ENCODE results near the gene FLYWCH2.
"Not testable (repeated sequence)": the region's sequence is repeated elsewhere in the genome, so short reads cannot be mapped to it uniquely, and the experiment has no call there.

- TF ChIP-seq, protein P1, sequence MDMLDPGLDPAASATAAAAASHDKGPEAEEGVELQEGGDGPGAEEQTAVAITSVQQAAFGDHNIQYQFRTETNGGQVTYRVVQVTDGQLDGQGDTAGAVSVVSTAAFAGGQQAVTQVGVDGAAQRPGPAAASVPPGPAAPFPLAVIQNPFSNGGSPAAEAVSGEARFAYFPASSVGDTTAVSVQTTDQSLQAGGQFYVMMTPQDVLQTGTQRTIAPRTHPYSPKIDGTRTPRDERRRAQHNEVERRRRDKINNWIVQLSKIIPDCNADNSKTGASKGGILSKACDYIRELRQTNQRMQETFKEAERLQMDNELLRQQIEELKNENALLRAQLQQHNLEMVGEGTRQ (CRISPR knock-in tag; IDR thresholded peaks at IDR 0.05) = not testable (repeated sequence)
- not testable (repeated sequence) for TF ChIP-seq CHD4 (IDR thresholded peaks at IDR 0.05; ENCODE audit: insufficient read depth, insufficient replicate concordance, low read depth, low read length, poor library complexity, severe bottlenecking); HCFC1 (IDR thresholded peaks at IDR 0.05; ENCODE audit: low read depth, low read length)
These were observed 45.1 kb downstream of the FLYWCH2 start for GRCh38 chr16:2928151-2928550.
